ENCODE data around the gene SIDT2.
"Not testable (repeated sequence)": the region's sequence is repeated elsewhere in the genome, so short reads cannot be mapped to it uniquely, and the experiment has no call there.

SIDT2 gene

DNA sequence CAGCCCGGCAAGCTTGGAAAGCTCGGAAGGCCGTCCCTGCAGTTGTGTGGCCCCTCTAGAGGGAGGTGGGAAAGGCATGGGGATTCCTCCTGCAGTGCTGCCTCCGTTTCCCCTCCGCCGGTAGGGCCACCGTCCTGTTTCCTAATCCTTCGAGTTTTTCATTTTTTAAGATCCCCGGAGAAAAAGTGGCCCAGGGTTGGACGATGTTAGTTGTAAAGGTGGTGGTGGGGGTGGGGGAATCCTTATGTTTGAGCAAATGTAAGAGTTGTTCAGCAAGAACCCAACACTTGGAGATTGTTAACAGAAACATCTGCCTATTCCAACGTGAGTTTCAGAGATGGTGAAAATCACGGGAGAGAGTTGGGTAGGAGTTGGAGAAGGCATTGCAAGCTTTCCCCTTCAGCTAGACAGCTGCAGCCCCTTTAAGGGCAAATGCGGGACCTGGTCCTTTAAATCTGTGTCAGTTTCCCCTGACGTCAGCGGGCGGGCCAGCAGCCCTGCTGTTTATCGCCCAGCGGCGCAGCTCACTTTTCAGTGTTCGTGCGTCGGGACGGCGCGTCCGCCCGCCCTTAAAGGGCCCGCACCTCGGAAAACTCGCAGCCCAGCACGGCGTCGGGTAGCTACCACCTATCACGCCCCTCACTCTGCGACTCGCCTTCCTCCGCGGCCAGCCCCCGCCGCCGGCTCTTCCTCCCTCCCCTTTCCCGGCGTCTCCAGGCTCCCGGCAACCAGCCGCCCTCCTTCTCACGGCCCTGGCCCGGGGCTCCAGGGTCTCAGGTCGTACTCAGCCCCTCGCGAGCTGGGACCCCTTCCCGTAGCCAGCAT, at the start of gene SIDT2:
Gene SIDT2, plus strand, starts transcription at position 534 of the 825 bp plus-strand sequence. CDS start 521 bp downstream, outside the sequence.
- peak; percentile 80 for DNase-seq (ENCODE audit: low read depth)

DNA sequence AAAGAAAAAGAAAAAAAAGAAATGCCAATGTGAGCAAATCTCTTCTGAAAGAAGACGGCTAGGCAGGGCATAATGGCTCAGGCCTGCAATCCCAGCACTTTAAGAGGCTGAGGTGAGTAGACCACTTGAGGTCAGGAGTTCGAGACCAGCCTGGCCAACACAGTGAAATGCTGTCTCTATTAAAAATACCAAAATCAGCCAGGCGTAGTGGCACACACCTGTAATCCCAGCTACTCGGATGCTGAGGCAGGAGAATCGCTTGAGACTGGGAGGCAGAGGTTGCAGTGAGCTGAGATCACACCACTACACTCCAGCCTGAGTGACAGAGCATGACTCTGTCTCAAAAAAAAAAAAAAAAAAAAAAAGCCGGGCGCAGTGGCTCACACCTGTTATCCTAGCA, 48.1 kb upstream of the SIDT2 start:
- DNase-seq (ENCODE audit: low read depth): not testable (repeated sequence)

DNA sequence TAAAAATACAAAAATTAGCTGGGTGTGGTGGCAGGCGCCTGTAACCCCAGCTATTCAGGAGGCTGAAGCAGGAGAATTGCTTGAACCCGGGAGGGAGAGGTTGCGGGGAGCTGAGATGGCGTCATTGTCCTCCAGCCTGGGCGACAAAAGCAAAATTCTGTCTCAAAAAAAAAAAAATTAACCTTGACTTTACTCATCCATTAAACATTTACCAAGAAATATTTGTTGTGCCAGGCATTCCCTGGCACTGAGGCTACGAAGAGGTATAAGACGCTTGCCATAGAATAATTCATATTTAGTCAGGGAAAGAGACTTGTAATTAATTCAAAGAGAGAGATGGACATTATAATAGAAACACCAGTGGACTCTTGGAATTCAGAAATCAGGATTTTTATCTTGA, 47.7 kb upstream of the SIDT2 start:
- DNase-seq (ENCODE audit: low read depth): no peak

DNA sequence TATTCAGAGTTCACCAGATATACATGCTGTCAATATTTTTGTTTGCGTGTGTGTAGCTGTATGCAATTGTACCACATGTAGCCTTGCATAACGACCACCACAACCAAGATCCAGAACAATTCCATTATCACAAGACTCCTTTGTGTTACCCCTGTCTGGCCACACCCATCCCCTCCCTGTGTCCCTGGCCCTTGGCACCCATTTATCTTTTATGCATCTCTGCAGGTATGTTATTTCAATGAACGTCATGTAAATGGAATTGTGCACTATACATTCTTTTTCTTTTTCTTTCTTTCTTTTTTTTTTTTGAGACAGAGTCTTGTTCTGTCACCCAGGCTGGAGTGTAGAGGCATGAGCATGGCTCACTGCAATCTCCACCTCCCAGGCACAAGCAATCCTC, 44.1 kb upstream of the SIDT2 start:
- DNase-seq (ENCODE audit: low read depth): no peak

DNA sequence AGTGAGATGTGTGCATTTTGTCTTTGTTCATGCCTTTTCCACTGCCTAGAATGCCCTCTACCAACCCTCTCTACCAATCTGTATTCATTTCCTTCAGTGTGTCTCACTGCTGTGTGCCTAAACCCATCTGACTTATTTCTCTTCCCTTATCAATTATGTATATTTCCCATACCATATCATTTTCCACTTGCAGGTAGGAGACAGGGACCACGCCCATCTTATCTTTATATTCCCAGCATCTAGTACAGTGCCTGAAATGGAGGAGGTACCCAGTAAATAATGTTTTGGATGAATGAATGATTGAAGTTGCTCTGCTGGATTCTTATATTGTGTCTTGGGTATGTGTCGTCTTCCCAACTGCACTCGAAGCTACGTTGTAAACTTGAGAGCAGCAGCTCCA, 43.6 kb upstream of the SIDT2 start:
- DNase-seq (ENCODE audit: low read depth): not testable (repeated sequence)

DNA sequence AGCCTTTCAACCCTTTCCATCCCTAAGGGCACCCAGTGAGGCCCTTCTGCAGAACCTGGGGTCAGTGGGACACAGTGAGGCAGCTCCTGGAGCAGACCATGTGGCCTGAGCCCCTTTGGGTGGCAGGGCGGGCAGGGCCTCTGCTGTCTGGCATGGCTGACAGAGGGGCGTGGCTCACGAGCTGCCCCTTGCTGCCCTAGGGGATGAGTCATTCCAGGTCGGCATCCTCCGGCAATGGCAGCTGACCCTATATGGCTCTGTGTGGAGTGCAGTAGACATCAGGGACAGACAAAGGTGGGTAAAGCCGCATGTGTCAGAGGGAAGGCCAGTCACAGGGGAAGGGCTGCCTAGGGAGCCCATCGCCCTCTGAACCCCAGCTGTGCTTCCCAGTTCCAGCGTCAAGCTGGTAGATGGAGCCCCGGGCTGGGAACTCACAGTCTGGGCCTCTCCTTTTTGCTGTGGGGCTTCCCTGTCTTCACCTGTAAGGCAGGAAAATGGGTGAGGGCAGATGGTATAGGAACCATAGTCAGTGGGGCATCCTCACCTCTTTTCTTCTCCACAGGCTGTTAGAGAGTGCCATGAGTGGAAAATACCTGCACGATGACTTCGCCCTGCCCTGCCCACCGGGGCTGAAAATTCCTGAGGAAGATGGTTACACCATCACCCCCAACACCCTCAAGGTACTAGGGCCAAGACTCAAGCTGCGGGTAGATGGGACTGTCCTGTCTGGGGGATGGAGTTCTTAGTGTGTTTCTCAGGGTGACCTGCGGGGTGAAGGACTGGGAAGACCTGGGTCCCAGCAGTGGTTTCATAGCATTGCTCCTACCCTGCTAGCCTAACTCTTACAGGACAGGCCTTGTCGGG, 41.1 kb upstream of the SIDT2 start:
- DNase-seq (ENCODE audit: low read depth): not testable (repeated sequence)

DNA sequence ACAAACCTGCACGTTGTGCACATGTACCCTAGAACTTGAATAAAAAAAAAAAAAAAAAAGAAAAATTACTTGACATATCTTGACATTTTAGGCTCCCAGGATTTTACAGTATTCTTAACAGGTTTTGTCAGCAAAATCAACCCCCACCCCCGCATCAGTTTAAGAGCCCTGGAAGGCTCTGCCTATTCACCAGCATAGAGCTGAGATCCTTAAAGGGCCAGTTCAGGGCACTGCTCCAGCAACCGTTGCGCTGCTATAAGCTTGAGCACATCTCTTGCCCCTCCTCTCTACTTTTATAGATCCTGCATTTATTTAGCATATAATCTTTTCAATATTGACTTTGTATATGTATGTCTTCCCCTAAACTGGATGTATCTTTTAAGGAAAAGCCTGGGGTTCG, 35.2 kb upstream of the SIDT2 start:
- DNase-seq (ENCODE audit: low read depth): no peak

DNA sequence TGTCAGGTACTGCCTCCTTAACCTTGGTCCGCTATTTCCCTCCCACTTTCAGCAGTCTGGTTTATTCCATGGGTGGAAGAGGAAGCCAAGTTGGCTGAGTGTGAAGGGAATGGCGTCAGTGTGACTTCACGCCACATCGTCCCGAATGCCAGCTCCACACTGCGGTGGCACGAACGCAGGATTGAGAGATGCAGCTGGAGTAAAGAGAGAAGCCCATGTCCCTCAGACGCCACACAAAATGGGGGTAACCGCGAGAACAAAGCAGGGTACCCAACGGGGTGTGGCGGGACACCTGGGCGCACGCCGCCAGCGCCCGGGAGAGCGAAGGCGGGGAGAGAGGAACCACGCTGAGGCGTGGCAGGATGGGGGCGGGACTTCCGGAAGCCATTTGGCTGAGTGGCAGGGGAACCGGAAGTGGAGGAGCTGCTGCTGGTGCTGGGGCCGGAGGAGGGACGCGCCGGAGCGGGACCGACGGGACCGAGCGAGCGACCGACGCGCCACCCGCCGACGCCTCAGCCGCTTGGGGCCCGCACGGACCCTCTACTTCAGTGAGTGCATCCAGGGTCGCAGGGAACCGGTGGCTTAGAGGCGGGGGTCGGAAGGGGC, 34.6 kb upstream of the SIDT2 start, which contains the start of gene PAFAH1B2:
Gene PAFAH1B2, plus strand, starts transcription at position 417 of the 606 bp plus-strand sequence. CDS start 8,161 bp downstream, outside the sequence.
- peak; percentile 91 for DNase-seq (ENCODE audit: low read depth)

DNA sequence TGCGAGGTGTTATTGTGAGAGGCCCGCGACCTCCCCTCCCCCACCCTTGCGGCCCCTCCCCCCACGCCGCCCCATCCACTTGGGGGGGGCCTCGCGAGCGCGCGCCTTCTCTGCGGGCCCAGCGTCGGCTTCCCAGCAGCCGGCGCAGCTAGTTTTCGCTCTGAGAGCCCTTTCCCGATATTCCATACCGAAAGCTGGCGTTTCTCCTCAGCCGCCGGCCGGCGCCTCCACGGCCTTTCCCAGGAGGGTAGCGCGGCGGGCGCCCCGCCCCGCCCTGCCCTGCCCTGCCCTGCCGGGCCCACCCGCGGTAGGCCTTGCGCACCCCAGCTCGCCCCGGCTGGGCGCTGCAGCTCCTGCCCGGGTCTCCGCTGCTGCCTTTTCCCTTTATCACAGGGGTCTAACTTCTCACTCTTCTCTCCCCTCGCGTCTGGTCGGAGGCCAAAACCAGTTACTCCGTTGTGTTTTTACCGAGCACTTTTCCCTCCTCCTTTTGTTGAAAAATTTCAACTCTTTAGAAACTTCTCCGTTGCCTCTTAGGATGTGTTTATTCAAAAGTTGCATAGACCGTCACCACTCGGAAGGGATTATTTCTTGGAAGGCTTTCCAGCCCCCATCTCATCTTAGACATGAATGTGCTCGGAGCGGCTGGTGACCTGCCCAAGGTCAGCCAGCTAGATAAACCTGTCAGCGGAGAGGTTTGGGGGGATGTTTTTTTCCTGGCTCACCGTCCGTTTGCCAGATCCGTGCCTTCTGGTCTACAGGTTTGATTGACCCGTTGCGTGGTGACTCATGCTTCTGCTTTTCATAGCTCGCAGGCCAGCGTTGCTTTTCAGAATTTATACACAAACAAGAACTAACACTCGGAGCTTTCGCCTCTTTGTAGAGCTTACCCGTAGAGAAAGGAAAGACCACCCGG, 33.8 kb upstream of the SIDT2 start:
- DNase-seq (ENCODE audit: low read depth): no peak

DNA sequence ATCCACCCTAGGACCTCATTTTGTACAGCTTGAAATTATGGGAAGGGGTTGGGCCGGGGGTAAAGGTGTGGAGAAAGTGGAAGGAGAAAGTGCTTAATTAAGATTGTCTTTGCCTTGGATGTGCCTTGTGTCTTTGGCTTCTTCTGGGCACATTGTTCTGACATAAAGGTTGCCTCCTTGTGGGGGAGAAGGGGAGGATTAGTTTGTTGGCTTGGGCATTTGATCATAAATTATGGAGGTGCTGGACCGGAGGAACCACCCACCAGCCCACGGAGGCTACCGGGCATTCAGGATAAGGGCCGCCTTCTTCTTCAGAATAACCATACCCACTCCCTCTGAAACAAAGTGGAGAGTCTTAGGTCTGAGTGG, 33.2 kb upstream of the SIDT2 start:
- DNase-seq (ENCODE audit: low read depth): no peak

DNA sequence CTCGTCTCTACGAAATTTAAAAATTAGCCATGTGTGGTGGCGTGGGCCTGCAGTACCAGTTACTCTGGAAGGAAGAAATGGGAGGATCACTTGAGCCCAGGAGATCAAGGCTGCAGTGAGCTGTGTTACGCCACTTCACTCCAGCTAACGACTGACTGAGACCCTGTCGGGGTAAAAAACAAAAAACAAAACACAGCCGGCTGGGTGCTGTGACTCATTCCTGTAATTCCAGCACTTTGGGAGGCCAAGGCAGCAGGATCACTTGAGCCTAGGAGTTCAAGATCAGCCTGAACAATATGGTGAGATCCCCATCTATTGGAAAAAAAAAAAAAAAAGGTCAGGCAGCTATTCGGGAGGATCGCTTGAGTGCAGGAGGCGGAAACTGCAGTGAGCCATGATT, 32.0 kb upstream of the SIDT2 start:
- no peak for DNase-seq (ENCODE audit: low read depth)

DNA sequence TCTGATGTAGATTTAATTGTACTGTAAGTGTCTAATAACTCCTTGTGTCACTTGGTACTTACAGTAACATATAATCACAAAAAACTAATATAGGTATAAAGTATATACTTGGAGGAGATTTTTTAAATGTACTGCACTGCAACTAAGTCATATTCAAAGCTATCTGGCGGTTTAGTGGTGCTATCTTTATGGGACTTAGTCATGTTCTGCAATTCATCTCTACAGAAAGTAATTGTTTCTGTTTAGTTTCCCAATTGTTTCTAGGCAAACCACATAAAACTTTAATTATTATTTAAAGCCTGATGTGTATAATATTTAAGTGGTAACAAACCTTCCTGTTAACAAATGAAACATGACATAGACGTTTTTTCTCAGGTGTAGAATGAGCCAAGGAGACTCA, 26.5 kb upstream of the SIDT2 start:
- no peak for DNase-seq (ENCODE audit: low read depth)

DNA sequence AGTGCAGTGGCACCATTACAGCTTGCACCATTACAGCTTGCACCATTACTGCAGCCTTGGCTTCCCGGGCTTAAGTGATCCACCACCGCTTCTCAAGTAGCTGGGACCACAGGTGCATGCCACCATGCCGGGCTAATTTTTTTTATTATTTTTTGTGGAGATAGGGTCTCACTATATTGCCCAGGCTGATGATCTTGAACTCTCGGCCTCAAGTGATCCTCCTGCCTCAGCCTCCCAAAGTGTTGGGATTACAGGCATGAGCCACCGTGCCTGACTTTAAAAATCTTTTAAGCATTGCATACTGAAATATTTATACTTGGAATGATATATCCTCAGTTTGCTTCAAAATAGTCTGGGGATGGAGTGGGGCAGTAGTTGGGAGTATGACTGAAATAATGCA, 24.1 kb upstream of the SIDT2 start:
- no peak for DNase-seq (ENCODE audit: low read depth)

DNA sequence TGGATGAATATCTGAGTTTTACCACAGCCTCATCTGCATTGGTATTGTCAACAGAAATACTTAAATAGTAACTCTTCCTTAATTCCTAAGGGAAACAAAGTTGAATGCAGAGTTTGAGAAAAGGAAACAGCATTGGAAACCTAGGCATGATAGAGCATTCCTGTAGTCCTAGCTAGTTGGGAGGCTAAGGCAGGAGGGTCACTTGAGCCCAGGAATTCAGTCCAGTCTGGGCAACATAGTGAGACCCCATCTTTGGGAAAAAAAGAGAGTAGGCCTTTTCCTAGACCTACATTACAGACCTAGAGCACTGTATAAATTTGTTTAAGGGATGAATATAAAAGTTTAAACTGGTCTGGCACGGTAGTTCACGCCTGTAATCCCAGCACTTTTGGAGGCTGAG, 21.0 kb upstream of the SIDT2 start:
- DNase-seq (ENCODE audit: low read depth): no peak

DNA sequence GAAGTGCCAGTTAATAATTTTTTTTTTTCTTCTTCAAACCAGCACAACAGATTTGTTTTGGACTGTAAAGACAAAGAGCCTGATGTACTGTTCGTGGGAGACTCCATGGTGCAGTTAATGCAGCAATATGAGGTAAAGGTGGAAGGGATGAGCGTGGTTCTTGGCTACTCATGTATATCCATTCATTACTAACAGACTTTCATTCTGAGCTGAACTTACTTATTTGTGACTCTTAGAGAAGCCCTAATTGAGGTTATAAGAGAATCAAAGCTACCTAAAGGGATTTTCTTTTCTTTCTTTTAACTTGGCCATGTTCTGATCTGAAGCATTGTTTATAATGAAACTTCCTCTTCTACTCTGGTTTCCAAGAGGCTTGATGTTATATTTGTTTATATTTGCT, 18.7 kb upstream of the SIDT2 start:
- no peak for DNase-seq (ENCODE audit: low read depth)

DNA sequence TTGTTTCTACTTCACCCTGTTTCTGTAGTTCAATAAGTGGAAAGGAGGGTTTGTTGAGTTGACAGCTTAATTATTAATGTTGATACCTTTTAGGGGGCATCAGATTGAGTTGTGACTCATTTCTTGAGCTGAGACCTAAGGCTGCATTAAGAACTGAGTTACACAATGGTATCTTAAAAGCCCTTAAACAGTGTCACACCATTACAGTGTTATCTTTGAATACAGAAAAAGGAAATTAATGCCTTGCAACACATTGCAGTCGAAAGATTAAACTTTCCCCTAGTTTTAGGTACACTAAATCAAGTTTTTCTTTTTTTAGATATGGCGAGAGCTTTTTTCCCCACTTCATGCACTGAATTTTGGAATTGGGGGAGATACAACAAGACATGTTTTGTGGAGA, 17.7 kb upstream of the SIDT2 start:
- DNase-seq (ENCODE audit: low read depth): no peak

DNA sequence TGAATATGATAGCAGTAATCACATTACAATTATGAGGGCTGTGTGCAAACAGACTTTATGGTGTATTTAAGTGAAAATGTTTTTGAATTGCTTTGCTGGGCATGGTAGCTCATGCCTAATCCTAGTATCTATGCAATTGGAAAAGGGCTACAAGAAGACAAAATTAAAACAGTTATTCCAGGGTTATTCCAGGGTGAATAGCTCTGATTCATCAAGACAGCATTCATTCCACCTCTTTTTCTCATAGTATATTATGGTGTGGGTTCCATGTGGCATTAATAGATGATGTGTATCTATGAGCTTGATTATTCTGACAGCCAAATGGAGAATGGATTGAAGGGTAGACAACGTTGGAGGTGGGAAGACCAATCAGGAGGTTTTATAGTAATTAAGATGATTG, 12.1 kb upstream of the SIDT2 start:
- DNase-seq (ENCODE audit: low read depth): no peak

DNA sequence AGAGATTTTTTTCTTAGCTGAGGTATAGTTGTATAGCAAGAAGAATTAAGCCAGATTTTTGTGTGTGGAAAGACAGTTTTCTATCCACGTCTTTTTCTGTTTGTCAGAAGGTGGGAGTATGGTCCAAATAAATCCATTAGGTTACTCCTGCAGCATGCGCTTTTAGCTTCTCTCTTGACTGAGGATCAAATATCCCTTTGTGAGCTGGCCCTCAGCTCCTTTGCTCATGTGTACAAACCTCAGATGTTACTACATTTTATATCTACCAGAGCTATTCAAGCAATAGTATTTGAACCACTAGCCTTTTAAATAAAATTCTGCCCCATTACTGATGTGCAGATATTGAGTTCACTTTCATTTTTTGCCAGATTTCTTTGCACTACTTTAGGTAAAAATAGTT, 8.8 kb upstream of the SIDT2 start:
- no peak for DNase-seq (ENCODE audit: low read depth)

DNA sequence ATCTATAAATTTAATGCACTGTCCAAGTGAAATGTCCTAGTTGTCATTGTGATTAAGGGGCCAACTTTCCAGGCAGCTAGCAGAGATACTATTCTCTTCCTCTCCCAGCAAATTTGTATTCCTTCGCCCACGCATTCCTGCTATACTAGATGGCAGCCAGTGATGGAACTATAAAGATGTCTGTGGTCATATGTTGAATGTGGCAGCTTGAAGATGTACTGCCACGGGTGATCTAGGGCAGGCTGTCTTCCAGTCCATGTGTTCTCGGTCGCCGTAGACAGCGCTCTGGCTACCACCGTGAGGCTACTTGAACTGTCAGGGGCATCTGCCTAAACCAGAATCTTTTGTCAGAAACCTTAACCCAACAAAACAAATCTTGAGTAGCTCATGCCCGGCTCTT, 8.3 kb upstream of the SIDT2 start:
- DNase-seq (ENCODE audit: low read depth): no peak

DNA sequence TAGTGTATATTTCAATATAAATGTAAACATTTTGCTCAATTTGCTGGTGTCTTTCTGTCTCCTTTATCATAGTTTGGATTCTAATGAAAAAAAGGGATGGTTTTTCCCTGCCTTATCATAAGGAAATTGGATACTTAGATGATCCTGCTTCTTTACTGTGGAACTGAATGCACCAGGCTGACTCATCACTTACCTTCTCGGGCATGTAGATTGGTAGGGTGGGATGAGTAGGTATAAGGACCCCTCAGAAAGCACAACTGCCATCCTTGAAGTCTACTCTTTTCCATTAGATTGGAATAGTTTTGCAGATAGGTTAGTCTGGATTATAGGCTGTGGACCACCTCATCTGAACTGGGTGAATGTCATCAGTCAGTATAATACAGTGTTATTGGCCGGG, 7.5 kb upstream of the SIDT2 start:
- no peak for DNase-seq (ENCODE audit: low read depth)

DNA sequence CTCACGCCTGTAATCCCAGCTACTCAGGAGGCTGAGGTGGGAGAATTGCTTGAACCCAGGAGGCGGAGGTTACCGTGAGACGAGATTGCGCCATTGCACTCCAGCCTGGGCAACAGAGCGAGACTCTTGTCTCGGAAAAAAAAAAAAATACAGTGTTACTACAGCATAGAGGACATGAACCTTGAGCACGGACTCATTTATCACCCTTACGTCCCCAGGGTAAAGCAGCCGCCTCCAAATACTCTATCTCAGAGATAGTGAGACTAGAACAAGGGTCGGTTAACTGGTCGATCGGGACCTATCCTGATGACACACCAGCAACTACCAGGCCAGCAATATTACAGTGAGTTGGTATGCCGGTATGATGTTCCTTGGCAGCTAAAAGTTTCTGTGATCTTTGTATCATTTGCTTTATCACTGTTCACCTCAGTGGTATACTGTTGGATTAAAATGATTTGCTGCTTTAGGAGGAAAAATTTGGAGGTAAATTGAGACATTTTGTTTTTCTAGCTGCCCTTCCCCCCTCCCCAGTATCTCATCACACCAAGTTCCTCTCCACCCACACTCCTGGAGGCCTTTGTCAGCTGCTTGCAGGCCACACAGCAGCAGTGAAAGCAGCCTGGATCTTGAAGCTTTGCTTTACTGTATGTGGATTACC, 7.0 kb upstream of the SIDT2 start:
- no peak for DNase-seq (ENCODE audit: low read depth)
